Liver (tissue), 9 donors: ENCODE data around the gene CCDC91. TPM values are rescaled to one million over a fixed set of nuclear protein-coding genes. Genes with fewer than 3 reads are reported as not detected.
"Not testable (repeated sequence)": the region's sequence is repeated elsewhere in the genome, so short reads cannot be mapped to it uniquely, and the experiment has no call there.

Experiments used
- DNase-seq: peaks from one replicate; pipeline ENCODE4 v3.0.0-alpha.2; 2017; ENCODE audit warnings: low spot score
- H3K27ac ChIP-seq, 2 donors: one replicate each; pipeline ENCODE4 v1.7.0; 2013; ENCODE audit warnings: inconsistent platforms in 2 of 2, low read length in 2 of 2, control low read depth in 1 of 2, low read depth in 1 of 2, mild to moderate bottlenecking in 1 of 2
- H3K27me3 ChIP-seq, 4 donors: one replicate each; pipeline versions ENCODE4 v1.6.1 to v1.7.0; 2013; ENCODE audit warnings: low read length in 3 of 4, inconsistent platforms in 1 of 4, mild to moderate bottlenecking in 1 of 4, moderate library complexity in 1 of 4; ENCODE audit not compliant: control insufficient read depth in 4 of 4, insufficient read depth in 4 of 4
- H3K36me3 ChIP-seq, 4 donors: one replicate each; pipeline versions ENCODE4 v1.6.1 to v1.7.0; 2013; ENCODE audit warnings: low read length in 3 of 4, mild to moderate bottlenecking in 3 of 4, low read depth in 1 of 4, moderate library complexity in 1 of 4; ENCODE audit not compliant: control insufficient read depth in 4 of 4, insufficient read depth in 3 of 4
- H3K4me1 ChIP-seq, 4 donors: one replicate each; pipeline versions ENCODE4 v1.6.1 to v1.7.0; 2013; ENCODE audit warnings: low read length in 3 of 4, mild to moderate bottlenecking in 3 of 4, moderate library complexity in 1 of 4; ENCODE audit not compliant: control insufficient read depth in 4 of 4, insufficient read depth in 4 of 4
- H3K4me3 ChIP-seq, 3 donors: one replicate each; pipeline versions ENCODE4 v1.6.1 to v1.7.0; 2013; ENCODE audit warnings: low read length in 3 of 3, control low read depth in 1 of 3, low read depth in 1 of 3, mild to moderate bottlenecking in 1 of 3
- H3K9ac ChIP-seq, 2 donors: one replicate each; pipeline ENCODE4 v1.7.0; 2013; ENCODE audit warnings: low read length in 2 of 2, mild to moderate bottlenecking in 2 of 2, moderate library complexity in 2 of 2, control low read depth in 1 of 2, low read depth in 1 of 2
- H3K9me3 ChIP-seq, 4 donors: one replicate each; pipeline versions ENCODE4 v1.6.1 to v1.7.0; 2013; ENCODE audit warnings: low read length in 3 of 4; ENCODE audit not compliant: control insufficient read depth in 4 of 4
- ATF3 ChIP-seq: IDR thresholded peaks from 2 replicates; pipeline ENCODE4 v1.6.1; 2016; ENCODE audit warnings: antibody characterized with exemption
- CTCF ChIP-seq: fragments of 150-350 bp; IDR thresholded peaks from 2 replicates; pipeline ENCODE4 v1.5.1; 2017; ENCODE audit warnings: improper control_type of control experiment, low read depth, low read length; ENCODE audit not compliant: missing input control
- EGR1 ChIP-seq, 2 donors: IDR thresholded peaks; 2 replicates each; pipeline ENCODE4 v1.6.1; 2016 to 2018; ENCODE audit warnings: antibody characterized with exemption in 2 of 2, low read depth in 2 of 2
- FOXA1 ChIP-seq: IDR thresholded peaks from 2 replicates; pipeline ENCODE4 v1.6.1; 2016; ENCODE audit warnings: antibody characterized with exemption
- FOXA2 ChIP-seq: IDR thresholded peaks from 2 replicates; pipeline ENCODE4 v1.6.1; 2016; ENCODE audit warnings: antibody characterized with exemption
- GABPA ChIP-seq, 2 donors: IDR thresholded peaks in 1 of 2; conservative IDR thresholded peaks in 1 of 2; 2 replicates each; pipeline ENCODE4 v1.6.1; 2016; ENCODE audit warnings: antibody characterized with exemption in 2 of 2, mild to moderate bottlenecking in 1 of 2, moderate library complexity in 1 of 2
- HNF4A ChIP-seq, 2 donors: conservative IDR thresholded peaks; 2 replicates each; pipeline ENCODE4 v1.6.1; 2016; ENCODE audit warnings: antibody characterized with exemption in 2 of 2, mild to moderate bottlenecking in 2 of 2
- HNF4G ChIP-seq: IDR thresholded peaks from 2 replicates; pipeline ENCODE4 v1.6.1; 2016; ENCODE audit warnings: antibody characterized with exemption
- JUND ChIP-seq, 2 donors: IDR thresholded peaks; 2 replicates each; pipeline ENCODE4 v1.6.1; 2016; ENCODE audit warnings: antibody characterized with exemption in 2 of 2
- NR2F2 ChIP-seq: IDR thresholded peaks from 2 replicates; pipeline ENCODE4 v1.6.1; 2016; ENCODE audit warnings: antibody characterized with exemption
- RAD21 ChIP-seq, 2 donors: IDR thresholded peaks; 2 replicates each; pipeline ENCODE4 v1.6.1; 2016; ENCODE audit warnings: antibody characterized with exemption in 2 of 2, mild to moderate bottlenecking in 2 of 2
- REST ChIP-seq: IDR thresholded peaks from 2 replicates; pipeline ENCODE4 v1.6.1; 2016; ENCODE audit warnings: antibody characterized with exemption, mild to moderate bottlenecking
- RXRA ChIP-seq, 2 donors: IDR thresholded peaks; 2 replicates each; pipeline ENCODE4 v1.6.1; 2017 to 2018; ENCODE audit warnings: antibody characterized with exemption in 2 of 2, mild to moderate bottlenecking in 1 of 2
- SP1 ChIP-seq: IDR thresholded peaks from 2 replicates; pipeline ENCODE4 v1.6.1; 2018; ENCODE audit warnings: antibody characterized with exemption, mild to moderate bottlenecking
- TAF1 ChIP-seq: conservative IDR thresholded peaks from 2 replicates; pipeline ENCODE4 v1.6.1; 2016; ENCODE audit warnings: antibody characterized with exemption, mild to moderate bottlenecking
- YY1 ChIP-seq: IDR thresholded peaks from 2 replicates; pipeline ENCODE4 v1.6.1; 2016; ENCODE audit warnings: antibody characterized with exemption, mild to moderate bottlenecking
- ZBTB33 ChIP-seq: IDR thresholded peaks from 2 replicates; pipeline ENCODE4 v1.6.1; 2016; ENCODE audit warnings: antibody characterized with exemption
- WGBS: extraction: QIAGEN DNeasy Blood & Tissue Kit; methylation state at CpG from one replicate; pipeline ENCODE4 v1.1.7; 2013; 5-methylcytosine and 5-hydroxymethylcytosine counted together
- polyA plus RNA-seq, 2 donors: library from polyadenylated mRNA; stranded (reverse) in 1 of 2; unstranded in 1 of 2; fragments of 200-250 nt in 1 of 2; fragments of >200 nt in 1 of 2; fragmentation: Nextera tagmentation in 1 of 2; extraction: Ambion mirVana in 1 of 2; gene quantifications; one replicate each; pipeline versions ENCODE4 v1.2.1 to v1.2.3, GENCODE V29; 2013 to 2015
- total RNA-seq, 2 donors: library from RNA; depleted of rRNA; stranded (reverse); fragments of >200 nt; gene quantifications; one replicate each; pipeline ENCODE4 v1.2.3, GENCODE V29; 2014
- TF ChIP-seq, protein P1 (sequence below): IDR thresholded peaks from 2 replicates; pipeline ENCODE4 v1.6.1; 2016; ENCODE audit warnings: antibody characterized with exemption
- donor health status: healthy.
- donor health status: healthy.
- donor health status: healthy.
- donor health status: healthy.
- donor health status: healthy.

Gene CCDC91
- total and polyA plus RNA-seq, 4 donors = 8.4 to 29.0 (median 15.1) TPM

DNA sequence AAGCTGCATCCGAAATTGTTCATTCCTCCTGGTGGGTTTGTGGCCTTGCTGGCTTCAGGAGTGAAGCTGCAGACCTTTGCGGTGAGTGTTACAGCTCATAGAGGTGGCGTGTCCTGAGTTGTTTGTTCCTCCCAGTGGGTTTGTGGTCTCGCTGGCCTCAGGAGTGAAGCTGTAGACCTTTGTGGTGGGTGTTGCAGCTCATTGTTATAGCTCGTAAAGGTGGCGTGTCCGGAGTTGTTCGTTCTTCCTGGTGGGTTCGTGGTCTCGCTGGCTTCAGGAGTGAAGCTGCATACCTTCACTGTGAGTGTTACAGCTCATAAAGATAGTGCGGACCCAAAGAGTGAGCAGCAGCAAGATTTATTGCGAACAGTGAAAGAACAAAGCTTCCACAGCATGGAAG lies 4.4 kb downstream of the CCDC91 start:
- H3K9me3 ChIP-seq, DNase-seq, H3K27ac ChIP-seq, H3K4me3 ChIP-seq, H3K36me3 ChIP-seq, H3K9ac ChIP-seq, H3K27me3 ChIP-seq: not testable (repeated sequence)
- WGBS = 98% methylated on average over 12 of the region's 12 CpGs
- peaks cover 2 to 11% (median 5%) of the 10 kb centered on the region in 4 donors for H3K4me1 ChIP-seq

DNA sequence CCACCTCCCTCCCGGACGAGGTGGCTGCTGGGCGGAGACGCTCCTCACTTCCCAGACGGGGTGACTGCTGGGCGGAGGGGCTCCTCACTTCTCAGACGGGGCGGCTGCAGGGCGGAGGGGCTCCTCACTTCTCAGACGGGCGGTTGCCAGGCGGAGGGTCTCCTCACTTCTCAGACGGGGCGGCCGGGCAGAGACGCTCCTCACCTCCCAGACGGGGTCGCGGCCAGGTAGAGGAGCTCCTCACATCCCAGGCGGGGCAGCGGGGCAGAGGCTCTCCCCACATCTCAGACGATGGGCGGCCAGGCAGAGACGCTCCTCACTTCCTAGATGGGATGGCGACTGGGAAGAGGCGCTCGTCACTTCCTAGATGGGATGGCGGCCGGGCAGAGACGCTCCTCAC lies 10.9 kb downstream of the CCDC91 start:
- H3K4me1 ChIP-seq = peaks cover 4 to 14% (median 5%) of the 10 kb centered on the region in 4 donors
- not testable (repeated sequence) for H3K4me3 ChIP-seq, H3K9ac ChIP-seq, H3K36me3 ChIP-seq, H3K27ac ChIP-seq, H3K27me3 ChIP-seq, H3K9me3 ChIP-seq, DNase-seq
- WGBS = 98% methylated on average over 30 of the region's 30 CpGs

DNA sequence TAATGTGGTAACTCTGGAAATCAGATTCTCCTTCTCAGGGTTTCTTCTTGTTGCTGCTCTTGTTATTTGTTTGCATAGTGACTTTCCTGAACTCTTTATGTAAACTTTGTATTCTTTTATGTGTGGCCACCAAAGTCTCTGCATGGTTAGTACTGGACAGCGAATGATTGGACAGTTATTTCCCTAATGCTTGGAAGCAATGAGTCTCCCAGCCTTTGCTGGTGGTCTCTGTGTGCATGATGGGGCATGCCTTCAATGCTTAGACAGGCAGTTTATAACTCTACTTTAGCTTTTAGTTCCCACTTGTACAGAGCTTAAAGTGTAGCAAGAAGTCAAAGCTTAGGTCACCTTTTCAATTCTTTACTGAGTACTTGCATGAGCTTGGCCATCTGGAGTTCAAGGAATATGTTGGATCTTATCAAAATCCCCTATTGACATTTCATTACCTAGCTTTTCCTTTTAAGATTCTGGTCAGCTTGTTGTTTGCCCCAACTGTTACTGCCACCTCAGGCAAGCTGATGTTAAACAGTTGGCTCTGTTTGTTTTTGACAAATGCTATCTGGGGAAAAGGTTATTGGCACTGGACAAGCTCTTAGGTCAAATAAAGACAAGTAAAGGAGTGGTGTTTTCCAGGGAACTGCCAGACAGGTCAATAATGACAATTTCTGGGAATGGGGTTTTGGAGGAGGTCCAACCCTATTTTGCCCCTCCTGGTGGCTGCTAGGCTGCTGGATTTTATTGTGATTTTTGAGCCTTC lies 12.3 kb downstream of the CCDC91 start:
- Histone ChIP-seq H3K27me3 (no peaks in the 10 kb centered on the region), H3K27ac (peak overlapping the region; percentile 48 to 70), H3K9me3 (no peaks in the 10 kb centered on the region), H3K4me3 (no peak overlapping the region), H3K9ac (no peak overlapping the region), H3K4me1 (peaks cover 4 to 14% (median 5%) of the 10 kb centered on the region in 4 donors), H3K36me3 (no peaks in the 10 kb centered on the region)
- TF ChIP-seq, protein P1, sequence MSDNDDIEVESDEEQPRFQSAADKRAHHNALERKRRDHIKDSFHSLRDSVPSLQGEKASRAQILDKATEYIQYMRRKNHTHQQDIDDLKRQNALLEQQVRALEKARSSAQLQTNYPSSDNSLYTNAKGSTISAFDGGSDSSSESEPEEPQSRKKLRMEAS = no peak
- TF ChIP-seq ZBTB33 (no peak), ATF3 (no peak), NR2F2 (no peak), REST (peak; percentile 42), EGR1 (IDR thresholded peaks at IDR 0.05; ENCODE audit: low read depth in 2 of 2) (no peak), RAD21 (IDR thresholded peaks at IDR 0.05) (peak; percentile 44 to 47), SP1 (peak; percentile 89), HNF4A (conservative IDR thresholded peaks at IDR 0.05) (peak; percentile 50 to 54), CTCF (peak; percentile 30), RXRA (IDR thresholded peaks at IDR 0.05) (peak; percentile 88 to 90), HNF4G (no peak), JUND (IDR thresholded peaks at IDR 0.05) (peak in 1 of 2 donors; percentile 43), GABPA (IDR thresholded peaks at IDR 0.05 in 1 of 2, conservative IDR thresholded peaks at IDR 0.05 in 1 of 2) (no peak), FOXA2 (peak; percentile 61), TAF1 (no peak), FOXA1 (peak; percentile 73), YY1 (no peak)
- DNase-seq = no peak
- 70% methylated on average over 1 of the region's 1 CpG for WGBS
